HepG2 (cell line): ENCODE measurements around the gene LURAP1L. TPM values are rescaled to one million over a fixed set of nuclear protein-coding genes. Genes with fewer than 3 reads are reported as not detected.

ENCODE experiments used
- AGO1 ChIP-seq: fragments of 200-400 bp; formaldehyde crosslinking; IDR thresholded peaks from 2 replicates; pipeline ENCODE4 v1.6.1; 2017; ENCODE audit warnings: mild to moderate bottlenecking, low read depth, low read length, moderate library complexity; ENCODE audit not compliant: poor library complexity, severe bottlenecking
- AKAP8 ChIP-seq: sonication (generic); formaldehyde crosslinking; IDR thresholded peaks from 2 replicates; pipeline ENCODE4 v1.5.1; 2020; ENCODE audit warnings: mild to moderate bottlenecking, missing genetic modification reagents
- CBX5 ChIP-seq: sonication (generic); formaldehyde crosslinking; IDR thresholded peaks from 2 replicates; pipeline ENCODE4 v1.4.0; 2020; ENCODE audit warnings: missing genetic modification reagents, borderline replicate concordance
- CCDC6 ChIP-seq: sonication (generic); formaldehyde crosslinking; IDR thresholded peaks from 2 replicates; pipeline ENCODE4 v1.8.1; 2022; ENCODE audit warnings: mild to moderate bottlenecking, missing genetic modification reagents, moderate library complexity
- FOSL1 ChIP-seq: sonication (generic); formaldehyde crosslinking; IDR thresholded peaks from 2 replicates; pipeline ENCODE4 v1.9.0; 2021; ENCODE audit warnings: missing genetic modification reagents, borderline replicate concordance
- IRF2 ChIP-seq: IDR thresholded peaks from 2 replicates; pipeline ENCODE4 v1.6.1; 2018; ENCODE audit warnings: missing genetic modification reagents, missing compliant biosample characterization
- LRRFIP1 ChIP-seq: sonication (generic); formaldehyde crosslinking; conservative IDR thresholded peaks from 2 replicates; pipeline ENCODE4 v1.4.0; 2020; ENCODE audit warnings: missing genetic modification reagents
- NFYB ChIP-seq: sonication (generic); formaldehyde crosslinking; IDR thresholded peaks from 2 replicates; pipeline ENCODE4 v1.4.0; 2020; ENCODE audit warnings: missing genetic modification reagents
- NR2F1 ChIP-seq, 2 experiments: fragments of 450-650 bp in 1 of 2; formaldehyde crosslinking in 1 of 2; IDR thresholded peaks; 2 replicates each; pipeline versions ENCODE4 v1.5.0 to v1.6.1; 2016 to 2020; ENCODE audit warnings: mild to moderate bottlenecking in 1 of 2, missing compliant biosample characterization in 1 of 2, missing genetic modification reagents in 1 of 2, moderate library complexity in 1 of 2
- POLR2G ChIP-seq: fragments of 200-400 bp; formaldehyde crosslinking; IDR thresholded peaks from 2 replicates; pipeline ENCODE4 v1.6.1; 2018; ENCODE audit warnings: mild to moderate bottlenecking, low read depth, low read length, moderate library complexity
- SRF ChIP-seq: IDR thresholded peaks from 2 replicates; pipeline ENCODE4 v1.6.1; 2011; ENCODE audit warnings: mild to moderate bottlenecking, low read depth, low read length, moderate library complexity
- THAP11 ChIP-seq: IDR thresholded peaks from 2 replicates; pipeline ENCODE4 v1.6.1; 2016; ENCODE audit warnings: missing biosample characterization, missing genetic modification reagents
- YY1 ChIP-seq: IDR thresholded peaks from 2 replicates; pipeline ENCODE4 v1.6.1; 2011; ENCODE audit warnings: low read length, low read depth, moderate library complexity, mild to moderate bottlenecking; ENCODE audit not compliant: insufficient read depth, insufficient replicate concordance
- ZBTB40 ChIP-seq, 2 experiments: fragments of 450-650 bp in 1 of 2; sonication (generic) in 1 of 2; formaldehyde crosslinking in 1 of 2; IDR thresholded peaks; 2 replicates each; pipeline versions ENCODE4 v1.6.1 to v1.8.0; 2016 to 2022; ENCODE audit warnings: antibody characterized with exemption in 1 of 2, mild to moderate bottlenecking in 1 of 2, missing genetic modification reagents in 1 of 2
- ZNF256 ChIP-seq: sonication (generic); formaldehyde crosslinking; conservative IDR thresholded peaks from 2 replicates; pipeline ENCODE4 v1.4.0; 2020; ENCODE audit warnings: missing genetic modification reagents
- ZNF674 ChIP-seq: sonication (generic); formaldehyde crosslinking; IDR thresholded peaks from 2 replicates; pipeline ENCODE4 v1.5.0; 2020; ENCODE audit warnings: low read depth, mild to moderate bottlenecking, missing genetic modification reagents
- ZNF777 ChIP-seq: sonication (generic); formaldehyde crosslinking; IDR thresholded peaks from 2 replicates; pipeline ENCODE4 v1.4.0; 2020; ENCODE audit warnings: missing genetic modification reagents
- ZNF816 ChIP-seq: sonication (generic); formaldehyde crosslinking; IDR thresholded peaks from 2 replicates; pipeline ENCODE4 v1.8.0; 2022; ENCODE audit warnings: missing genetic modification reagents, mild to moderate bottlenecking, borderline replicate concordance
- polyA plus RNA-seq, 8 experiments: library from polyadenylated mRNA; depleted of rRNA in 3 of 8; stranded (reverse) in 7 of 8; unstranded in 1 of 8; fragments of >200 nt; fragmentation: Illumina TruSeq in 4 of 8; extraction: Trizol in 4 of 8; gene quantifications; 2 replicates each; pipeline versions ENCODE4 v1.2.1 to v1.2.3, GENCODE V29; 2011 to 2016; ENCODE audit warnings: low read depth in 4 of 8, missing spikeins in 1 of 8, mixed read lengths in 1 of 8; ENCODE audit not compliant: insufficient read depth in 1 of 8
- total RNA-seq, 5 experiments: library from RNA; depleted of rRNA; stranded (reverse); fragments of >200 nt; fragmentation: Illumina TruSeq; extraction: Trizol; gene quantifications; 2 replicates each; pipeline ENCODE4 v1.2.3, GENCODE V29; 2016; ENCODE audit warnings: low read depth in 1 of 5

The LURAP1L gene
- total and polyA plus RNA-seq, 2 of the 13 experiments (the other 11 are each of a cell fraction or from before 2014, with no cell fraction given): 6.7 to 16.6 TPM

GRCh38 chr9:12784461-12785259 lies 9.8 kb downstream of the LURAP1L start (continued):
- TF ChIP-seq ZBTB40 (IDR thresholded peaks at IDR 0.05) (no peak), ZBTB40 (CRISPR knock-in tag; IDR thresholded peaks at IDR 0.05) (no peak), POLR2G (no peak), NR2F1 (CRISPR knock-in tag; IDR thresholded peaks at IDR 0.05) (peak in 1 of 2 experiments; percentile 54; a peak in 1 of 4 replicates), NFYB (no peak), ZNF256 (CRISPR knock-in tag) (no peak), ZNF674 (no peak), AGO1 (no peak), ZNF816 (no peak), AKAP8 (CRISPR knock-in tag) (no peak), SRF (no peak), CBX5 (CRISPR knock-in tag) (peak; percentile 85; the same call in 1 of the 2 replicates), THAP11 (peak; percentile 53; the same call in 1 of the 2 replicates), YY1 (peak; percentile 31), FOSL1 (CRISPR knock-in tag) (peak; percentile 69; the same call in 1 of the 2 replicates), ZNF777 (CRISPR knock-in tag) (no peak), CCDC6 (CRISPR knock-in tag) (no peak), LRRFIP1 (no peak), IRF2 (CRISPR knock-in tag) (peak; percentile 59)
